Measurements from ENCODE around the gene SHE. TPM values are rescaled to one million over a fixed set of nuclear protein-coding genes. Genes with fewer than 3 reads are reported as not detected.
A peak's percentile ranks its signal among the peaks of the same experiment; 100 is the strongest.

The SHE gene
- total RNA-seq (under 1 TPM in 3 of 5 donors, not detected in 2; 0.06 to 0.07 (median 0.06) TPM), total RNA-seq (0 to 0.25 (median 0.05) reads per million in 29 experiments)
- 0.04 TPM for total RNA-seq (2013)

- Histone ChIP-seq H3K27me3 (replicated peaks in 1 of 2; ENCODE audit: control insufficient read depth in 2 of 2, extremely low read depth in 1 of 2, insufficient read depth in 2 of 2, low read length in 1 of 2) (peaks cover 16 to 46% of the 10 kb centered on the region in 2 experiments), H3K4me3 (ENCODE audit: control insufficient read depth in 1 of 2, extremely low read depth in 1 of 2, low read length in 1 of 2) (peak within 1 kb of the TSS in 1 of 2 donors; percentile 38), H3K36me3 (ENCODE audit: control insufficient read depth in 2 of 2, extremely low read depth in 1 of 2, insufficient read depth in 1 of 2, low read length in 1 of 2) (no peaks in the 10 kb centered on the region), H3K9me3 (no peaks in the 10 kb centered on the region), H3K27ac (ENCODE audit: low read length) (no peak within 1 kb of the TSS), H3K4me1 (ENCODE audit: control insufficient read depth in 1 of 2, extremely low read depth in 1 of 2, insufficient read depth in 2 of 2, low read length in 2 of 2) (peaks cover 2 to 17% of the 10 kb centered on the region in 2 experiments)
- 5% methylated on average over 82 of the region's 90 CpGs for WGBS (ENCODE audit: insufficient coverage)
- H3K27ac Mint-ChIP-seq, result no peak within 1 kb of the TSS
- H3K4me3 Mint-ChIP-seq, result peak within 1 kb of the TSS; percentile 52 to 62 (median 55)
- H3K36me3 Mint-ChIP-seq, result no peaks in the 10 kb centered on the region
- peaks cover 47 to 60% of the 10 kb centered on the region in 2 donors for H3K27me3 Mint-ChIP-seq
- DNase-seq, result peak in 8 of 35 experiments; percentile 2 to 22 (median 13)
- peak; percentile 54 to 71 (median 65) for ATAC-seq (replicated peaks in 1 of 4)
- no peaks in the 10 kb centered on the region for H3K9me3 Mint-ChIP-seq
- ChIA-PET POLR2A (interaction anchor here in 1 of 2 donors (0.5 kb wide), 1 partner anchor 15 kb away, joined by 10 read pairs; no protein-coding TSS in a partner anchor), CTCF (no interaction called here)
- peaks cover 3 to 8% (median 6%) of the 10 kb centered on the region in 3 donors for H3K4me1 Mint-ChIP-seq
Measured at GRCh38 chr1:154502066-154502743, at the start of gene SHE, which contains the start of gene TDRD10. Gene SHE, minus strand, starts transcription at chr1:154502412. Its CDS starts 386 bp downstream, at chr1:154502026. Gene TDRD10, plus strand, starts transcription at chr1:154502219. Its CDS starts 4,685 bp downstream, at chr1:154506904.

DNA sequence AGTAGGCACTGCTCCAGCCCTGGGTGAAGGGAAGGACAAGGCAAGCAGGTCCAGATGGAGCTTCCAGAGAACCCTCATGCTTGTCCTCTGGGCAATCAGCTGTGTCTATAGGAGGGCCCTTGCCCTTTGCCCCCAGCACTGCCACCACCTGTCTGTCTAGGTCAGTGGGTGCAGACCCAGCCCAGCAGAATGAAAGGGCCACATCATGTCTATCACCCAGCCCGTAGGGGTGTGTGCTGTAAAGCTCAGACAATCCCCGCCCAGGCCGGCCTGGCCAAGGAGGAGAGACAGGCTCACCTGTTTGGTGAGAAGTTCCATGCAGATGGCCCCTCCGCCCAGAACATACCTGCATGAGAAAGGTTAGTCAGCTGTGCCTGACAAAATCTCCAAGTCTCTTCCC, 49.3 kb upstream of the SHE start:
- peaks cover 25 to 49% (median 41%) of the 10 kb centered on the region in 3 donors for H3K4me1 Mint-ChIP-seq
- CTCF ChIA-PET, result no interaction called here
- no peak overlapping the region for H3K27ac Mint-ChIP-seq
- H3K27ac ChIP-seq (ENCODE audit: low read length), result no peak overlapping the region
- ATAC-seq (replicated peaks in 1 of 4), result no peak
- H3K27me3 Mint-ChIP-seq, result no peaks in the 10 kb centered on the region
- H3K36me3 ChIP-seq (ENCODE audit: control insufficient read depth in 2 of 2, extremely low read depth in 1 of 2, insufficient read depth in 1 of 2, low read length in 1 of 2), result peaks cover 23 to 75% of the 10 kb centered on the region in 2 donors
- POLR2A ChIA-PET, result no interaction called here
- no peak overlapping the region for H3K4me3 ChIP-seq (ENCODE audit: control insufficient read depth in 1 of 2, extremely low read depth in 1 of 2, low read length in 1 of 2)
- WGBS (ENCODE audit: insufficient coverage), result 100% methylated on average over 2 of the region's 4 CpGs
- no peaks in the 10 kb centered on the region for H3K27me3 ChIP-seq (replicated peaks in 1 of 2; ENCODE audit: control insufficient read depth in 2 of 2, extremely low read depth in 1 of 2, insufficient read depth in 2 of 2, low read length in 1 of 2)
- H3K9me3 Mint-ChIP-seq, result no peaks in the 10 kb centered on the region
- no peak for DNase-seq
- no peak overlapping the region for H3K4me3 Mint-ChIP-seq
- H3K9me3 ChIP-seq, result no peaks in the 10 kb centered on the region
- peaks cover 68% of the 10 kb centered on the region for H3K36me3 Mint-ChIP-seq
- H3K4me1 ChIP-seq (ENCODE audit: control insufficient read depth in 1 of 2, extremely low read depth in 1 of 2, insufficient read depth in 2 of 2, low read length in 2 of 2), result peaks cover 4 to 9% of the 10 kb centered on the region in 2 experiments

DNA sequence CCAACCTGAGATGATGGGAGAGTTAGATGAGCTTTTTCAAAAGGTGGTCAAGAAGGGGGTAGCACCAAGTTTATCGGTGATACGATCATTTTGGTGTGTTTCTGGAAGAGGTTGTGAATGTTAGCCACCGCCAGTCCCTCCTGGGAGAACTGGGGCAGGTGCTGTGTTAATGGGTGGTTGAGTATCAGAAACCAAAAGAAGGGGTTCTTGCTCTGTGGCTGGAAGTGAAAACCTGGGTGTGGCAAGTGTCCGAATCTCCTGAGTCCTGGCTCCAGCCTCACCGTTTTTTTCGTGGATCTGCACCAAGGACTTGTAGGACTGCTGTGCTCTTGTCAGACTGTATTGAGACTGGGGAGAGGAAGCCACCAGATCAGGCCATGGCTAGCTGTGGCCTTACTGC, 48.4 kb upstream of the SHE start:
- Mint-ChIP-seq H3K4me1 (peaks cover 17 to 40% (median 32%) of the 10 kb centered on the region in 3 donors), H3K4me3 (no peak overlapping the region), H3K27ac (peak overlapping the region in 1 of 2 donors; percentile 30), H3K9me3 (no peaks in the 10 kb centered on the region), H3K36me3 (peaks cover 61% of the 10 kb centered on the region), H3K27me3 (no peaks in the 10 kb centered on the region)
- Histone ChIP-seq H3K9me3 (no peaks in the 10 kb centered on the region), H3K36me3 (ENCODE audit: control insufficient read depth in 2 of 2, extremely low read depth in 1 of 2, insufficient read depth in 1 of 2, low read length in 1 of 2) (peaks cover 19 to 70% of the 10 kb centered on the region in 2 donors), H3K4me1 (ENCODE audit: control insufficient read depth in 1 of 2, extremely low read depth in 1 of 2, insufficient read depth in 2 of 2, low read length in 2 of 2) (peaks cover 0 to 4% of the 10 kb centered on the region in 2 experiments), H3K27ac (ENCODE audit: low read length) (no peak overlapping the region), H3K27me3 (replicated peaks in 1 of 2; ENCODE audit: control insufficient read depth in 2 of 2, extremely low read depth in 1 of 2, insufficient read depth in 2 of 2, low read length in 1 of 2) (no peaks in the 10 kb centered on the region), H3K4me3 (ENCODE audit: control insufficient read depth in 1 of 2, extremely low read depth in 1 of 2, low read length in 1 of 2) (no peak overlapping the region)
- POLR2A ChIA-PET, result no interaction called here
- ATAC-seq (replicated peaks in 1 of 4) (no peak), DNase-seq (no peak)
- WGBS (ENCODE audit: insufficient coverage), result 79% methylated on average over 6 of the region's 6 CpGs
- CTCF ChIA-PET, result interaction anchor here in 1 of 2 donors (0.6 kb wide), 1 partner anchor 54 kb away, joined by 5 read pairs; no protein-coding TSS in a partner anchor

- 87% methylated on average over 5 of the region's 5 CpGs for WGBS (ENCODE audit: insufficient coverage)
- Histone ChIP-seq H3K9me3 (no peaks in the 10 kb centered on the region), H3K27me3 (replicated peaks in 1 of 2; ENCODE audit: control insufficient read depth in 2 of 2, extremely low read depth in 1 of 2, insufficient read depth in 2 of 2, low read length in 1 of 2) (no peaks in the 10 kb centered on the region), H3K27ac (ENCODE audit: low read length) (no peak overlapping the region), H3K4me3 (ENCODE audit: control insufficient read depth in 1 of 2, extremely low read depth in 1 of 2, low read length in 1 of 2) (no peak overlapping the region), H3K36me3 (ENCODE audit: control insufficient read depth in 2 of 2, extremely low read depth in 1 of 2, insufficient read depth in 1 of 2, low read length in 1 of 2) (peaks cover 15 to 64% of the 10 kb centered on the region in 2 donors), H3K4me1 (ENCODE audit: control insufficient read depth in 1 of 2, extremely low read depth in 1 of 2, insufficient read depth in 2 of 2, low read length in 2 of 2) (no peaks in the 10 kb centered on the region)
- ChIA-PET POLR2A (interaction anchor here in 1 of 2 donors (0.6 kb wide), 1 partner anchor 61 kb away, joined by 5 read pairs; no protein-coding TSS in a partner anchor), CTCF (no interaction called here)
- Mint-ChIP-seq H3K27me3 (no peaks in the 10 kb centered on the region), H3K36me3 (peaks cover 55% of the 10 kb centered on the region), H3K4me3 (no peak overlapping the region), H3K4me1 (peaks cover 12 to 34% (median 30%) of the 10 kb centered on the region in 3 donors), H3K9me3 (no peaks in the 10 kb centered on the region), H3K27ac (no peak overlapping the region)
- DNase-seq (no peak), ATAC-seq (replicated peaks in 1 of 4) (no peak)
Measured at GRCh38 chr1:154550070-154550469, 47.9 kb upstream of the SHE start.

DNA sequence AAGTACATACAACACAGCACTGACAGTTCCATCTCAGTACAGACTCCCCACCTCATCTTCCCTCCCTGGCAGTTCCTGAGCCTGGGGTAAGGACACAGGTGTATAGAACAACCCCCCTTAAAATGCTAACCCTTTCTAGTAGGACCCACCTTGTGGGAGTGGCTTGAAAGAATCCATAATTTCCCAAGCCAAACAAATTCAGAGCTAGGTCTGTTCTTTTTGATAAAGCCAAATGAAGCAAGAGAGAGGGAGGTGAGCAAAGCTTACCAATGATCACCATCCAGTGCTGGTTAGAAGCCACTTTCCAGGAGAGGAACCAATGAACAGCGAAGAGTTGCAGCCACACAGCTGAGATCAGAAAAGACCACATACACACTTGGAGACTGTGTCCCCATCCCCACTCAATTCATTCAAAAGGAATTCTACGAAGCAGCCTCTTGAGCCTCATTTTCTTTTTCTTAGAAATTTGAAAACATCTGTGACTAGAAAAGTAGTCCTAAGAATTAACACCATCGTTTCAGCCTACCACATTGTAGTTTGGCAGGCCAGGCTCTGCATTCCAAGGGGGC, 47.1 kb upstream of the SHE start:
- peaks cover 0 to 4% of the 10 kb centered on the region in 2 donors for H3K27me3 Mint-ChIP-seq
- H3K4me3 Mint-ChIP-seq, result no peak overlapping the region
- ChIA-PET POLR2A (no interaction called here), CTCF (no interaction called here)
- Histone ChIP-seq H3K36me3 (ENCODE audit: control insufficient read depth in 2 of 2, extremely low read depth in 1 of 2, insufficient read depth in 1 of 2, low read length in 1 of 2) (peaks cover 15 to 56% of the 10 kb centered on the region in 2 donors), H3K4me3 (ENCODE audit: control insufficient read depth in 1 of 2, extremely low read depth in 1 of 2, low read length in 1 of 2) (no peak overlapping the region), H3K4me1 (ENCODE audit: control insufficient read depth in 1 of 2, extremely low read depth in 1 of 2, insufficient read depth in 2 of 2, low read length in 2 of 2) (no peaks in the 10 kb centered on the region), H3K9me3 (no peaks in the 10 kb centered on the region), H3K27ac (ENCODE audit: low read length) (no peak overlapping the region), H3K27me3 (replicated peaks in 1 of 2; ENCODE audit: control insufficient read depth in 2 of 2, extremely low read depth in 1 of 2, insufficient read depth in 2 of 2, low read length in 1 of 2) (no peaks in the 10 kb centered on the region)
- WGBS (ENCODE audit: insufficient coverage), result 60% methylated on average over 1 of the region's 3 CpGs
- H3K4me1 Mint-ChIP-seq, result peaks cover 10 to 33% (median 23%) of the 10 kb centered on the region in 3 donors
- no peak overlapping the region for H3K27ac Mint-ChIP-seq
- ATAC-seq (replicated peaks in 1 of 4) (no peak), DNase-seq (no peak)
- H3K36me3 Mint-ChIP-seq, result peaks cover 48% of the 10 kb centered on the region
- H3K9me3 Mint-ChIP-seq, result no peaks in the 10 kb centered on the region

DNA sequence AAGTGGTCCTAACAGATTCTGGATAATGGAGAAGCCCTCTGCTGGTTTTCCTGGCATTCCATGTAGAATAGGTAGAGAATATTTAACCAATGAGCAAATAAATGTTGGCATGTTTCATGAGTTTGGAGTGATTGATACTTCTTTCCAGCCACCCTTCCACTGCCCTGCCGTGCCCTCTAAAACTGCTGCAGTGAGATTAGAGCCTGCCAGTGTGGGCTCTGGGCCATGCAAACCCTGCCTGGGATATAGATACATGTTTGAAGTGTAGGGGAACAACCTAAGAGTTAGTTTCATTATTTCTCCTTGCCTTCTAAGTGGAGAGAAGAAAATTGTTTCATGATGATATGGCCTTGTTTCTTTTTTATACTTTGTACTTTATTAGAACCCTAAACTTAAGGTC, 45.8 kb upstream of the SHE start:
- ATAC-seq (replicated peaks in 1 of 4) (no peak), DNase-seq (no peak)
- Mint-ChIP-seq H3K9me3 (no peaks in the 10 kb centered on the region), H3K27me3 (peaks cover 0 to 4% of the 10 kb centered on the region in 2 donors), H3K4me1 (peaks cover 10 to 25% (median 20%) of the 10 kb centered on the region in 3 donors), H3K36me3 (peaks cover 38% of the 10 kb centered on the region), H3K27ac (peak overlapping the region in 1 of 2 donors; percentile 59), H3K4me3 (no peak overlapping the region)
- H3K4me3 ChIP-seq (ENCODE audit: control insufficient read depth in 1 of 2, extremely low read depth in 1 of 2, low read length in 1 of 2), result no peak overlapping the region
- WGBS (ENCODE audit: insufficient coverage), result no CpG with 5 or more reads among the region's 1 CpG
- H3K36me3 ChIP-seq (ENCODE audit: control insufficient read depth in 2 of 2, extremely low read depth in 1 of 2, insufficient read depth in 1 of 2, low read length in 1 of 2), result peaks cover 15 to 43% of the 10 kb centered on the region in 2 donors
- no peak overlapping the region for H3K27ac ChIP-seq (ENCODE audit: low read length)
- ChIA-PET POLR2A (no interaction called here), CTCF (no interaction called here)
- no peaks in the 10 kb centered on the region for H3K27me3 ChIP-seq (replicated peaks in 1 of 2; ENCODE audit: control insufficient read depth in 2 of 2, extremely low read depth in 1 of 2, insufficient read depth in 2 of 2, low read length in 1 of 2)
- H3K4me1 ChIP-seq (ENCODE audit: control insufficient read depth in 1 of 2, extremely low read depth in 1 of 2, insufficient read depth in 2 of 2, low read length in 2 of 2), result no peaks in the 10 kb centered on the region
- no peaks in the 10 kb centered on the region for H3K9me3 ChIP-seq
